Uterine smooth muscle cell (primary cell): ENCODE measurements around the gene ACCSL. TPM values are rescaled to one million over a fixed set of nuclear protein-coding genes. Genes with fewer than 3 reads are reported as not detected.

Experiments
- total RNA-seq: library from RNA; depleted of rRNA; stranded (reverse); fragments of >200 nt; gene quantifications from 2 replicates; pipeline ENCODE4 v1.2.3, GENCODE V29; 2014

ACCSL gene
- not detected in 2 replicates for total RNA-seq

GRCh38 chr11:44047931-44048431 lies at the start of gene ACCSL:
Gene ACCSL, plus strand, starts transcription at chr11:44047981. Its CDS starts 56 bp downstream, at chr11:44048037.

GRCh38 chr11:44065841-44066731 lies 18.3 kb downstream of the ACCSL start, which contains the start of gene ACCS:
Gene ACCS, plus strand, starts transcription at chr11:44066270. Its CDS starts 1,358 bp downstream, at chr11:44067628.

GRCh38 chr11:44095506-44096359 lies 48.0 kb downstream of the ACCSL start, which contains the start of gene EXT2:
Gene EXT2, plus strand, starts transcription at chr11:44095678. Its CDS starts 12,035 bp downstream, at chr11:44107713.

Other genes starting within 250 kb of the ACCSL start
- gene ALKBH3, start 167.2 kb upstream of the ACCSL start, total RNA-seq = 33.0 and 54.0 TPM in 2 replicates
- 1.8 and 10.5 TPM in 2 replicates for gene C11orf96, start 105.3 kb upstream of the ACCSL start, total RNA-seq
- 8.3 and 11.1 TPM in 2 replicates for gene ACCS, start 18.3 kb downstream of the ACCSL start, total RNA-seq
- 145 and 173 TPM in 2 replicates for gene EXT2, start 47.7 kb downstream of the ACCSL start, total RNA-seq